ENCODE measurements around the gene TRIM43.
"Not testable (repeated sequence)": the region's sequence is repeated elsewhere in the genome, so short reads cannot be mapped to it uniquely, and the experiment has no call there.

TRIM43 gene

DNA sequence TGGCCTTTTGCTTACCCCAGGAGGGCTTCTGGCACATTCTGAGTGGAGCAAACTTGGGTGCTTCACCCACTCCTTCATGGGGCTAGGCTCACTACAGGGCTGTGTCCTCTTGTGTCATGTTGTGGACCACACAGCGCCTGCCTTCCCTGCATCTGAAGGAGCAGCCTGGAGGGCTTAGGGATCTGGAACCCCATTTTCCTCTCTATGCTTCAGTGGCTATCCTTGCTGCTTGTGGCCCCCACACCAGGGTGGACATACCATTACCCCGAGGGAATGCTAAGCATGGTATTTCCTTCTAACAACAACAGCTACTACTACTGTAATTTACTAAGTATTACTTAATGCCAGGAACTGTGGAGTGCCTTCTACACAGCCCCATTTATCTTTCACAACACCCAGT is 50.6 kb downstream of the TRIM43 start:
- not testable (repeated sequence) for DNase-seq

DNA sequence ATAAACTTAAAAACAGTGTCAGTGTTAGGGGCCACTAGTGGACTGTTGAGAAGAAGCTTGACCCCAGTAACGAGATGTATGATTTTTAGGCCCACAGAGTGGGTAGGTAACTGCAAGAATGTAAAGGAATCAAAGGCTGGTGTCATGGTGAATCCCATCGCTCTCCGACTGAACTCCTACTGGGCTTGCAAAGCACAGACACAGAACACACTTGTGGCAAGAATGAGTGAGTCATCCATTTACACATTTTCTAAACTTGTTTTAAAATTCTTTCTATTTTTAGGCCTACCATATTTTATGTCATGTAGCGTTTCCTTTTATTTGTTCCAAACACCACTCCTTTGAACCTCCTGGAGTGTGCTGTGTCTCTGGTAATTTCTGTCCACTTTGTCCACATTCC is 51.1 kb downstream of the TRIM43 start:
- not testable (repeated sequence) for DNase-seq

DNA sequence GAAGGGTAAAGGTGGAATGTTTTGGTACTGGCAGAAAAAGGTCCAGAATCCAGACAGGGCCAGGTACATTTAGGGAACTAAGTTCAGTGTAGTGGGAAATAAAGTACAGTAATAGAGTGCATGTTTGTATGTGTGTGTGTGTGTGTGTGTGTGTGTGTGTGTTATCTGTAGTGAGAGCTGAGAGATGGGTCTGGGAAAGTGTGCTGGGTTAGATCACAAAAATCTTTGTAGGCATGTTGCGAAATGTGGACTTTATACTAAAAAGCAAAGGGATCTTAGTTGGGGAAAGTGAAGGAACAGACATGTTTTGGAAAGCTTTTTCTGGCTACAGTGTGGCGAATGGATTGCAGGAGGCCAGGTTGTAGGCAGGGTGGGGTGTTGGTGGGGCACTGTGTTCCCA is 53.5 kb downstream of the TRIM43 start:
- not testable (repeated sequence) for DNase-seq

DNA sequence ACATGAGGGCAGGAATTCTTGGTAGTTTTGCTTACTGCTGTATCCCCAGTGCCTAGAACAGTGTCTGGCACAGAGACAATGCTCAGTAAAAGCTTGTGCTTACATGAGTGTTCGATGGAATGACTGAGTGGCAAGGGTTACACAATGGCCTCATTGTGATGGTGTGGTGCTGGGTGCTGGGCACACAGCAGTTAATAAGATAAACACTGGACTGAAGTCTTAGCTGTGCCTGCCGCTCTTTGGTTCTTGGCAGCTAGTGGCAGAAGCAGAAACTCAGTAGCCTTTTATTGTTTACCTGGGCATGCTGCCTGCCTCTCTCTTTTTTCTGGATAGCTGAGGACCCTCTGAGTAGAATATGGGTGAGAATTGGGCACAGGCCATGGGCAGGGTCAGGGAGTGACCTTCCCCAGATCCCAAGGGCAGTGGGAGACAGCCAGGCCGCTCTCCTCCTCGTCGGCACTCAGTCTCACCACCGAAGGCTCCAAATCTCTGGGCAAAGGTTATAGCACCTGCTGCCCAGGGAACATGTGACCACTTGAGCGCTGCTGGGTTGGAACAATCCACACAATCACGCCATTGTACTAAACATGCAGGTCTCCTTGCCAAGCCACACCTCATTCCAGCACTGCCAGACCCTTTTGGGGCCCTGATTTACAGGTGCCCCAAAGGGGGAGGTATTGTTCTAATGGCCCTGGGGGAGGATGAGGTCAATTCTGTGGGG is 54.6 kb downstream of the TRIM43 start:
- DNase-seq: not testable (repeated sequence)

DNA sequence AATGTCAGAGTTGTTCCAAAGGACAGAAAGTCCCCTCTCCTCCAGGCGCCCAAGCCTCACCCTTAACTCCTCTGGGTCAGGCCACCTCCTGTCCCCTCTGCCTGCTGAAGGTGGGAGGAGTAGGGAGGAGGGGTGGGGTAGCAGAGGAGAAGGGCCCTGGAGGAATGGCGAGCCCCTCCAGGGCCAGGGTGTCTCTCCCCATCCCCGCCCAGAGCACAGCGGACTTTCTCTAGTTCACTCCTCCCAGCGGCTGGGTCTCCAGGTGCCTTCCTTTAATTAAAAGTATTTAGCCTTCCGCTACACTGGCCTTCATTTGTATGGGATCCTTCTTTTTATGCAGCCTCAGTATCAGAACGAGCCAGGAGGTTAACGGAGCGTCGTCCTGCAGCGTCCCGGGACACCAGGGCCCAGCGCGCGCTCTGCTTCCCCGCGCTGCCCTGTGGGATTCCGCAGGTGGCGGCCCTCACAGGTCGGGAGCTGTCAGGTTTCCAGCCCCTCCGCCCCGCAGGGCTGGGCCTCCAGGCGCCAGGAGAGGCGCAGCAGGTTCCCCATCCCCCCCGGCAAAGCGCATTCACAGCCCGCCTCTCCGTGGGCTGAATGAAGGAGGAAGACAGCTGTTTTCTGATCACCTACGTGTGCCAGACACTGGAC is 57.2 kb downstream of the TRIM43 start:
- DNase-seq: not testable (repeated sequence)

Data from NCI-H1048 (cell line).